ENCODE data around the gene GSTA3.
"Not testable (repeated sequence)": the region's sequence is repeated elsewhere in the genome, so short reads cannot be mapped to it uniquely, and the experiment has no call there.

GSTA3 gene

GRCh38 chr6:52890018-52890417 lies 19.5 kb downstream of the GSTA3 start:
- Mint-ChIP-seq H3K27me3 (peaks cover 5% of the 10 kb centered on the region), H3K4me1 (ENCODE audit: low read depth) (peaks cover 42% of the 10 kb centered on the region), H3K36me3 (ENCODE audit: low read depth) (no peaks in the 10 kb centered on the region), H3K4me3 (no peak overlapping the region), H3K27ac (peak overlapping the region; percentile 13), H3K9me3 (no peaks in the 10 kb centered on the region)

- no peaks in the 10 kb centered on the region for H3K9me3 Mint-ChIP-seq
- H3K36me3 Mint-ChIP-seq (ENCODE audit: low read depth), result no peaks in the 10 kb centered on the region
- H3K4me3 Mint-ChIP-seq, result no peak overlapping the region
- H3K27me3 Mint-ChIP-seq, result peaks cover 5% of the 10 kb centered on the region
- H3K4me1 Mint-ChIP-seq (ENCODE audit: low read depth), result peaks cover 31% of the 10 kb centered on the region
- peak overlapping the region; percentile 49 for H3K27ac Mint-ChIP-seq
Observed at GRCh38 chr6:52887910-52888524, 21.5 kb downstream of the GSTA3 start.

- no peaks in the 10 kb centered on the region for H3K27me3 Mint-ChIP-seq
- peak overlapping the region; percentile 85 for H3K4me3 Mint-ChIP-seq
- H3K4me1 Mint-ChIP-seq (ENCODE audit: low read depth), result peaks cover 19% of the 10 kb centered on the region
- H3K9me3 Mint-ChIP-seq, result no peaks in the 10 kb centered on the region
- H3K36me3 Mint-ChIP-seq (ENCODE audit: low read depth), result no peaks in the 10 kb centered on the region
- H3K27ac Mint-ChIP-seq, result peak overlapping the region; percentile 63
Observed at GRCh38 chr6:52881996-52882841, 27.3 kb downstream of the GSTA3 start.

- peaks cover 21% of the 10 kb centered on the region for H3K4me1 Mint-ChIP-seq (ENCODE audit: low read depth)
- H3K9me3 Mint-ChIP-seq, result no peaks in the 10 kb centered on the region
- peak overlapping the region; percentile 85 for H3K4me3 Mint-ChIP-seq
- H3K27me3 Mint-ChIP-seq, result no peaks in the 10 kb centered on the region
- H3K27ac Mint-ChIP-seq, result no peak overlapping the region
- no peaks in the 10 kb centered on the region for H3K36me3 Mint-ChIP-seq (ENCODE audit: low read depth)
Observed at GRCh38 chr6:52881662-52881995, 27.9 kb downstream of the GSTA3 start.

- Mint-ChIP-seq H3K27ac (no peak overlapping the region), H3K36me3 (ENCODE audit: low read depth) (no peaks in the 10 kb centered on the region), H3K9me3 (no peaks in the 10 kb centered on the region), H3K4me3 (no peak overlapping the region), H3K27me3 (peaks cover 7% of the 10 kb centered on the region), H3K4me1 (ENCODE audit: low read depth) (peaks cover 15% of the 10 kb centered on the region)
Observed at GRCh38 chr6:52877786-52878185, 31.7 kb downstream of the GSTA3 start.

GRCh38 chr6:52877168-52877567 lies 32.3 kb downstream of the GSTA3 start:
- Mint-ChIP-seq H3K36me3 (ENCODE audit: low read depth) (no peaks in the 10 kb centered on the region), H3K27ac (no peak overlapping the region), H3K4me3 (no peak overlapping the region), H3K4me1 (ENCODE audit: low read depth) (peaks cover 14% of the 10 kb centered on the region), H3K9me3 (no peaks in the 10 kb centered on the region), H3K27me3 (peaks cover 7% of the 10 kb centered on the region)

GRCh38 chr6:52876056-52876787 lies 33.3 kb downstream of the GSTA3 start:
- H3K4me1 Mint-ChIP-seq (ENCODE audit: low read depth), result peaks cover 11% of the 10 kb centered on the region
- no peaks in the 10 kb centered on the region for H3K9me3 Mint-ChIP-seq
- no peak overlapping the region for H3K4me3 Mint-ChIP-seq
- peaks cover 7% of the 10 kb centered on the region for H3K27me3 Mint-ChIP-seq
- no peak overlapping the region for H3K27ac Mint-ChIP-seq
- H3K36me3 Mint-ChIP-seq (ENCODE audit: low read depth), result no peaks in the 10 kb centered on the region

- Mint-ChIP-seq H3K36me3 (ENCODE audit: low read depth) (no peaks in the 10 kb centered on the region), H3K4me3 (no peak overlapping the region), H3K27me3 (peaks cover 7% of the 10 kb centered on the region), H3K27ac (no peak overlapping the region), H3K4me1 (ENCODE audit: low read depth) (peaks cover 3% of the 10 kb centered on the region), H3K9me3 (no peaks in the 10 kb centered on the region)
Observed at GRCh38 chr6:52872031-52872430, 37.5 kb downstream of the GSTA3 start.

- Mint-ChIP-seq H3K27ac (no peak overlapping the region), H3K4me1 (ENCODE audit: low read depth) (no peaks in the 10 kb centered on the region), H3K4me3 (no peak overlapping the region), H3K36me3 (ENCODE audit: low read depth) (no peaks in the 10 kb centered on the region), H3K9me3 (no peaks in the 10 kb centered on the region), H3K27me3 (peaks cover 7% of the 10 kb centered on the region)
Observed at GRCh38 chr6:52871621-52872020, 37.9 kb downstream of the GSTA3 start.

- H3K27ac Mint-ChIP-seq; H3K36me3 Mint-ChIP-seq (ENCODE audit: low read depth); H3K4me1 Mint-ChIP-seq (ENCODE audit: low read depth); H3K27me3 Mint-ChIP-seq; H3K4me3 Mint-ChIP-seq; H3K9me3 Mint-ChIP-seq: not testable (repeated sequence)
Observed at GRCh38 chr6:52870335-52871091, 39.0 kb downstream of the GSTA3 start.

- H3K9me3 Mint-ChIP-seq; H3K4me3 Mint-ChIP-seq; H3K27ac Mint-ChIP-seq; H3K4me1 Mint-ChIP-seq (ENCODE audit: low read depth); H3K36me3 Mint-ChIP-seq (ENCODE audit: low read depth): not testable (repeated sequence)
- peaks cover 16% of the 10 kb centered on the region for H3K27me3 Mint-ChIP-seq
Observed at GRCh38 chr6:52868899-52869298, 40.6 kb downstream of the GSTA3 start.

- no peak overlapping the region for H3K27ac Mint-ChIP-seq
- no peaks in the 10 kb centered on the region for H3K36me3 Mint-ChIP-seq (ENCODE audit: low read depth)
- H3K4me1 Mint-ChIP-seq (ENCODE audit: low read depth), result no peaks in the 10 kb centered on the region
- H3K27me3 Mint-ChIP-seq, result peaks cover 15% of the 10 kb centered on the region
- H3K4me3 Mint-ChIP-seq, result no peak overlapping the region
- H3K9me3 Mint-ChIP-seq, result no peaks in the 10 kb centered on the region
Observed at GRCh38 chr6:52868240-52868639, 41.3 kb downstream of the GSTA3 start.

- not testable (repeated sequence) for H3K36me3 Mint-ChIP-seq (ENCODE audit: low read depth); H3K9me3 Mint-ChIP-seq; H3K27ac Mint-ChIP-seq; H3K4me3 Mint-ChIP-seq; H3K4me1 Mint-ChIP-seq (ENCODE audit: low read depth)
- H3K27me3 Mint-ChIP-seq, result peaks cover 51% of the 10 kb centered on the region
Observed at GRCh38 chr6:52861151-52861550, 48.3 kb downstream of the GSTA3 start.

- H3K9me3 Mint-ChIP-seq, result no peaks in the 10 kb centered on the region
- H3K36me3 Mint-ChIP-seq (ENCODE audit: low read depth), result no peaks in the 10 kb centered on the region
- no peak overlapping the region for H3K27ac Mint-ChIP-seq
- peaks cover 57% of the 10 kb centered on the region for H3K27me3 Mint-ChIP-seq
- H3K4me1 Mint-ChIP-seq (ENCODE audit: low read depth), result no peaks in the 10 kb centered on the region
- H3K4me3 Mint-ChIP-seq, result no peak overlapping the region
Observed at GRCh38 chr6:52858416-52858815, 51.1 kb downstream of the GSTA3 start.

GRCh38 chr6:52856137-52856536 lies 53.4 kb downstream of the GSTA3 start:
- not testable (repeated sequence) for H3K27ac Mint-ChIP-seq; H3K4me3 Mint-ChIP-seq; H3K9me3 Mint-ChIP-seq; H3K4me1 Mint-ChIP-seq (ENCODE audit: low read depth); H3K36me3 Mint-ChIP-seq (ENCODE audit: low read depth)
- H3K27me3 Mint-ChIP-seq, result peaks cover 52% of the 10 kb centered on the region

All from stimulated activated naive CD8-positive, alpha-beta T cell treated with anti-CD3 and anti-CD28 coated beads, Interleukin-15, Interleukin-2, amounts not matched to agents 100 ng/mL and 50 ng/mL, for 24 hours (primary cell).